Esophagus mucosa (tissue), 1 donor: ENCODE results near the gene STRN. TPM values are rescaled to one million over a fixed set of nuclear protein-coding genes. Genes with fewer than 3 reads are reported as not detected.
"Not testable (repeated sequence)": the region's sequence is repeated elsewhere in the genome, so short reads cannot be mapped to it uniquely, and the experiment has no call there.

Experiments
- ATAC-seq: fragments of 200-7000 bp; cut with Tn5 transposase; one replicate; pipeline ENCODE4 v1.9.1; 2020
- total RNA-seq: library from RNA; stranded (reverse); gene quantifications from one replicate; pipeline ENCODE4 v1.2.4, GENCODE V29; 2023
- donor health status: DM: yes; HTN: yes; CAD: no.

STRN gene
- total RNA-seq, 1 donor from 2014 or later = 38.5 TPM

DNA sequence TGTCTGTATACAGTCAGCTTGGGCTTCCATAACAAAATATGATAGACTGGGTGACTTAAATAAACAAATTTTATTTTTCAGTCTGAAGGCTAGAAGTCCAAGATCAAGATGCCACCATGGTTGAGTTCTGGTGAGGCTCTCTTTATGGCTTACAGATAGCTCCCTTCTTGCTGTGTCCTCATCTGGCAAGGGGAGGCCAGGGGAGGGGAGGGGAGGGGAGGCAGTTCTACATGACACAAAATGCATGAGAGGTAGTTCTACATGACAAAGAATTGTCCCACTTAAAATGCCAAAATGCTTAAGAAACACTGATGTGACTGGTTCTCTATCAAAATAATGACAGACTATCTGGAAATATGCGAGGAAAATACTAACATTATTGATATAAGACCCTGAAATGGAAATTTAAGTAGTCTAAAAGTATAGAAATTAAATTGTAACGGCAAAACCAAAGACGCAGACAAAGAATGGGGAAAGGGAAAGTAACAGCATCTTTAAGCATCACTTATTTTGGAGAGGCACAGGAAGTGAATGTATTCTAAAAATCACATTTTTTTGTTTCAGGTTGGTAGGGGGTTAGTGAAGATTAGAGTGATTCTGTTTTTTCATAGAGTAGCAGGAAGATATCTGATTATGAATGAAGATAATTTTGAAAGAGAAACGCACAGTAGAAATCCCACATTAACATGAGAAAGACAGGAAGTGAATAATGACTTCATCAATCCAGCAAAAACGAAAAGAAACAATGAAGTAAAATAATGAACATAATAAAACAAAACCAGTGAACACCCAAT is 131.4 kb downstream of the STRN start:
- ATAC-seq = no peak

DNA sequence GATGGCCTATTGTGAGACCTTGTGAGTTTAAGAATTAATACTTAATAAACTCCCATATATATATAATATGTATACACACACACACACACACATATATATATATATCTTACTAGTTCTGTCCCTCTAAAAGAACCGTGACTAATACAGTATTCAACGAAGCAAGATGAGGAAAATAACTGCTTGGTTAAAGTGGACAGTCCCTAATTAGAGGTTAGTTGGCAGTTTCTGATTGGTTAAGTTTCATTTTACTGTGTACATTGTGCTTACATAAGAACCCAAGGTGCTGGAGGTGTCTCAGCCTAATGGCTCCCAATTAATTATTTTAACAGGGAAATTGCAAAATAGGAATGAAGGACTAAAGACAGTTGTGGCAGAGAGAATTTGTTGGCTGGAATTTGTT is 132.1 kb downstream of the STRN start:
- ATAC-seq = no peak

DNA sequence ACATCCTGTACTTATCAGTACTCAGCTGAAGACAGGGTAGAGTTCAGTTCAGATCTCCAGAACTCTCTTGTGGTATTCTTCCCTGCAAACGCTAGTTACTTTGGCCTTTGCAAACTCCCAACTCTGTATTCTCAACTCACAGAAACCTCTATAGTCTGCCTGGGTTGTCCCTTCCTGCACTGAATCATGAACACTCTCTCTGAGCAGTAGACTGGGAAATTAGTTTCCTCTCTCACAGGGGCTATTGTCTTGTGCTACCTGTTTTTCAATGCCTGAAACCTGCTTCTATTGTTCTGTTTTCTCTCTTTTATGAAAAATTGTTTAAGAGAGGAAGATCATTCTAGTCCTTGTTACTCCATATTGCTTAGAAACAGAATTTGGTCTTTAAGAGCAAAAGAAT is 135.2 kb downstream of the STRN start:
- no peak for ATAC-seq

DNA sequence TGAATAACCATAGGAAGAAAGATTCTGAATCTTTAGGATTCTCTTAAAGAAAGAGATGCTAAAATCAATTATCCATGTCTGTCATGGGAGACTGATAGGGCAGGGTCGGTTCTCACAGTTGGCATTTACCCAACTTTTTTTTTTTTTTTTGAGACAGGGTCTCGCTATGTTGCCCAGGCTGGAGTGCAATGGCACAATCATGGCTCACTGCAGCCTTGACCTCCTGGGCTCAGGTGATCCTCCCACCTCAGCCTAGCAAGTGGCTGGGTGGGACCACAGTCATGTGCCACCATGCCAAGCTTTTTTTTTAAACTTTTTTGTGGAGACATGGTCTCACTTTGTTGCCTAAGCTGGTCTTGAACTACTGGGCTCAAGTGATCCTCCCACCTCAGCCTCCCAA is 141.7 kb downstream of the STRN start:
- ATAC-seq = not testable (repeated sequence)

DNA sequence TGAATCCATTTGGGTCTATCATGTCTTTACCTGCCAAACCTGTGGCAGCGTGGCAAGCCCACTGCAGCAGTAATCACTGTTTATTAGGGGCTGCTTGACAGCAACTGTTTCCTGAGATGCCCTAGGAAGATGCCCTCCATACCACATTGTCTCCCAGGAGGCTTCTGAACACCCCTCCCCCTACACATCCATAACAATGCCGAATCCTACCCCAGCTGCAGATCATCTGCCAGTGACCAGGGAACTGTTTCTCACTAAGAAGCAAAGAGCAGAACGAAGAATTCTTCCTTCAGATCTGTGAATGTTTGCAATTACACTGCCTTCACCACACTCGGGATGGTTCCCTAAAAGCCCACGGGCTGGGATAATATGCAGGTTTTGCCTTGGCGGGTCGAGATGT is 142.1 kb downstream of the STRN start:
- no peak for ATAC-seq

GRCh38 chr2:36823862-36824261 is 142.5 kb downstream of the STRN start:
- ATAC-seq = no peak

GRCh38 chr2:36820942-36821605 is 145.3 kb downstream of the STRN start:
- no peak for ATAC-seq

DNA sequence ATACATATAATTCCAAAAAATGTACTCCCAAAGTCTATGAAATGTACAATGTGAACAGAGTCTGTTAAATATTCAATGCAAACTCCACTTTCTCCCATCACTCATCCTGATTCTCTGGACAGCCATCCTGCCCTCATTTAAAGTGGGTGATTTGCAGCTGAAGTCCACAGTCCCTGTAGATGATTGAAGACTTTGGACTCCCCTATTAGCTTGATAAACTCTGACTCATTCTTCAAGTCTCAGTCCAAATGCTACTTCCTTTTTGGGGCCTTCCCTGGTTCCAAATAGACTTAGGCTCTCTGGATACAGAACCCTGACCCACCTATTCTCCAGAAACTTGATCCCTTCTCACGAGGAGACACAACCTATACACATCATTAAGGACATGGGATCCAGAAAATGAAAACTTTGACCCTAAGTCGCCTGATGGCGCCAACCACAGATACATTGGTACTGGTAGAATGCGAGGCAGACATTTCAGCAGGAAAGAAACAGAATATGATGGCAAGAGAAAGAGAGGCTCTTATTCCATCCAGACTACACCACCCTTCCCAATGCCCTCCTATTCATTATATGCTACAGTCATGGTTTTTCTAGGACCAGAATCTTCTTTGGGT is 147.1 kb downstream of the STRN start:
- peak; percentile 8 for ATAC-seq

DNA sequence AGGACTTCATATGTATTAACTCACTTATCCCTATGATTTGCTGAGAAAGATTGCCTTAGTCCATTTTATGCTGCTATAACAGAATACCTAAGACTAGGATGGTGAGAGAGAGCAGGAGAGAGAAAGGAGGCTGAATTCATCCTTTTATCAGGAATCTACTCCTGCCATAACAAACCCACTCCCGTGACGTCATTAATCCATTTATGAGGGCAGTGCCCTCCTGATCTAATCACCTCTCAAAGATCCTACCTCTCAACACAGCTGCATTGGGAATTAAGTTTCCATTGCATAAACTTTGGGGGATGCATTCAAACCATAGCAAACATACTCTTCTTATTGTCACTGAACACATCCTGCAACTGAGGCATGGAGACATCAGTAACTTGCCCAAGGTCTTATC is 147.8 kb downstream of the STRN start:
- no peak for ATAC-seq

DNA sequence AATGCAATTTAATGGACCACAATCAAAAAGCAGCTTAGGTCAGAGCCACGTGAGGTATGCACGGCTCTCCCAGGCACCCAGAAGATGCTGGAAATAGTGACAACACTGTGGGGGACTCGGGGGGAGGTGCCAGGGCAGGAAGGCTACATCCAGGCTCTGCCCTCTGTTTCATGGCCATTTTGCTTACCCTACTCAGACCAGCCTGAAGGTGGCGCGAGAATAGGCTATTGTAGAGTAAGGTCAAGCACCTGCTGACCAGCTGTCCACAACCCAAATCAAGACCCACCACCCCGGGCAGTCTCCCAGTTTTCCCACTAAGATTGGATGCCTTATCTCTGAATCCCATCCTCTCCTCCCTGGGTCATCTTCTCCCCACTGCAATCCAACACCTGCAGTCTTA is 154.1 kb downstream of the STRN start:
- ATAC-seq = no peak

DNA sequence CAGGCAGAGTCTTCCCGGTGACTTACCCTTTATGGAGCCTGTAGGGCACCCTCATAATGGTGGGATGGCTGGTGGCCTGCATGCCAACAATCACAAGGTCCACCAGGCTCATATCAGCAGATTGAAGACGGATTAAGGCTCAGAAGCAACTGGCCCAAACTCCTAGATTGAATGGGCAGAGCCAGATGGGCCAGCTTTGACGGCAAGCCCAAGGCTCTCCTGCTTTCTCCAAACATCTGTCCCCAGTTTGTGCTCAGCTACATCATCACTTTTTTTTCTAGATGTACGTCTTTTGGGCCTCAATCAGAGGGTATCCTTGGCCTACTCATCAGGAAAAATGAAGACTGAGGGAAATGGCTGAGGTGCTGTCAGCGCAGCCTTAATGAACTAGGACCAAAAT is 155.3 kb downstream of the STRN start:
- no peak for ATAC-seq

DNA sequence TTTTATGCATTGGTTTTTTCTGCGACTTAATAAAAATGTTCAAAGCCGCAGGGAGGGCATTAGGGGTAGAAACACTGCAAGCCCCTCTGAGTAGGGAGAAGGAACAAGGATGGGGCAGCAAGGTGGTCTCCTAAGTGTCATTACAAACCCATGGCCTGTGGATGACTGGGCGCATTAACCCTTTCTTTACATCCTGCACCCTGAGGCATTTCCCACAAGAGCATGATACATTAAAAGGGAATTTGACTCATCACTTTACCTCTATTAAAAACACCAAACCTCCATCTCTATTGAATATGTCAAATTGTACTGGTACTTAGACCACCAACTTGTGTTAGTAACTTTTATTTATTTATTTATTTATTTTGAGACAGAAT is 157.3 kb downstream of the STRN start:
- no peak for ATAC-seq

DNA sequence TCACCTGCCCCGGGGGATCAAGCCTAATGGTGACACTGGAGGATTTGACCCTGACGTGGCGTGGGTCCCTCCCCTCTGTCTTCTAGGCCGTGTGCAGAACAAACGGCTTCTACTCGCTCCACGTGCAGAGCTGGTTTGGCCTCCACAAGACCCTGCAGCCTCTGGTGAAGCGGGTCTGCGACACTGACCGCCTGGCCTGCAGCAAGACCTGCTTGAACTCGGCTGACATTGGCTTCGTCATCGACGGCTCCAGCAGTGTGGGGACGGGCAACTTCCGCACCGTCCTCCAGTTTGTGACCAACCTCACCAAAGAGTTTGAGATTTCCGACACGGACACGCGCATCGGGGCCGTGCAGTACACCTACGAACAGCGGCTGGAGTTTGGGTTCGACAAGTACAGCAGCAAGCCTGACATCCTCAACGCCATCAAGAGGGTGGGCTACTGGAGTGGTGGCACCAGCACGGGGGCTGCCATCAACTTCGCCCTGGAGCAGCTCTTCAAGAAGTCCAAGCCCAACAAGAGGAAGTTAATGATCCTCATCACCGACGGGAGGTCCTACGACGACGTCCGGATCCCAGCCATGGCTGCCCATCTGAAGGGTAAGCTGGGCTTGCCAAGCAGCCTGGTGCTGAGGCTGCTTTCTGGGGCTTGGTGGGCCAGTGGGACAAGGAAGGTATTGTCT is 157.8 kb downstream of the STRN start:
- no peak for ATAC-seq

- ATAC-seq = no peak
Measured at GRCh38 chr2:36807223-36807886, 159.0 kb downstream of the STRN start.

GRCh38 chr2:36805635-36806224 is 160.6 kb downstream of the STRN start:
- ATAC-seq = no peak

- ATAC-seq = no peak
Measured at GRCh38 chr2:36802952-36803351, 163.4 kb downstream of the STRN start.

- ATAC-seq = no peak
Measured at GRCh38 chr2:36801088-36801487, 165.2 kb downstream of the STRN start.

DNA sequence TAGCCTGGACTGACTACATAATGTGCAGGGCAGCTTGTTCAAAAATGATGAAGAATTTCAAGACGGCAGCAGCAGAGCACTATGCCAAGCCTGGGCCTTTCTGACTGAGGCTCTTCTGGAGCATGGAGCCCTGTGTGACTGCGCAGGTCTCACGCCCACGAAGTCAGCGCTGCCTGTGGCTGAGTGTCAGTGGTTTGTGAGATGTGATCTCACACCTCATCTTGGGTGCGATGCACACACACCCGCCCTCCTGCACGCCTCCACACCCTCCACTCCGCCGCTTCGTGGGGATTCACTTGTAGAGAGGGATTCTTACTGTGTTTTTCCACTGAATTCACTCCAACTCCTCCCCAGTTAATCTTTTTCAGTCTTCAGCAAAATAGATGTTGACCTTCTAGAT is 166.0 kb downstream of the STRN start:
- no peak for ATAC-seq

- ATAC-seq = no peak
Measured at GRCh38 chr2:36798724-36799123, 167.6 kb downstream of the STRN start.

GRCh38 chr2:36797324-36798070 is 168.8 kb downstream of the STRN start:
- no peak for ATAC-seq
